ENCODE results near the gene PARD3. TPM values are rescaled to one million over a fixed set of nuclear protein-coding genes. Genes with fewer than 3 reads are reported as not detected.

The PARD3 gene
- total and polyA plus RNA-seq, 8 donors, result 25.6 to 54.5 (median 47.8) TPM

DNA sequence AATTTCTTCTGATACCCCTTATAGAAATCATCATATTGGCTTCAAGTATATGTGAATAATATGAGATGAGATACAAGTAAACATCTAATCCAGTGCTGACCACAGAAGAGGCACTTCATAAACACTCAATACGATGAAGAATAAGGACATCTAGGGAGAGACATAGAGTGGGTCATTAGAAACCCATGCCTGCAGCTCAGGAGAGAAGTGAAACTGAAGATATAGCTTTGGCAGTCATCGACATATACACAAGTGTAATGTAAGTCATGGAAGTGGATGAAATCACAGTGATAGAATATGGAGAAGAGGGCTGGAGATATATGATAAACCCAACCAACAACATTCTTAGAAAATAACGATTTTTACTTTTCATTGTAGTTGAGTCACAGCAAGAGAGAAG, 665.0 kb downstream of the PARD3 start:
- no peak for DNase-seq
- Histone ChIP-seq H3K27me3 (no peaks in the 10 kb centered on the region), H3K36me3 (no peaks in the 10 kb centered on the region), H3K27ac (no peak overlapping the region), H3K4me1 (no peaks in the 10 kb centered on the region), H3K9me3 (no peaks in the 10 kb centered on the region), H3K4me3 (no peak overlapping the region)
- no peak for ATAC-seq
- TF ChIP-seq, protein P1, sequence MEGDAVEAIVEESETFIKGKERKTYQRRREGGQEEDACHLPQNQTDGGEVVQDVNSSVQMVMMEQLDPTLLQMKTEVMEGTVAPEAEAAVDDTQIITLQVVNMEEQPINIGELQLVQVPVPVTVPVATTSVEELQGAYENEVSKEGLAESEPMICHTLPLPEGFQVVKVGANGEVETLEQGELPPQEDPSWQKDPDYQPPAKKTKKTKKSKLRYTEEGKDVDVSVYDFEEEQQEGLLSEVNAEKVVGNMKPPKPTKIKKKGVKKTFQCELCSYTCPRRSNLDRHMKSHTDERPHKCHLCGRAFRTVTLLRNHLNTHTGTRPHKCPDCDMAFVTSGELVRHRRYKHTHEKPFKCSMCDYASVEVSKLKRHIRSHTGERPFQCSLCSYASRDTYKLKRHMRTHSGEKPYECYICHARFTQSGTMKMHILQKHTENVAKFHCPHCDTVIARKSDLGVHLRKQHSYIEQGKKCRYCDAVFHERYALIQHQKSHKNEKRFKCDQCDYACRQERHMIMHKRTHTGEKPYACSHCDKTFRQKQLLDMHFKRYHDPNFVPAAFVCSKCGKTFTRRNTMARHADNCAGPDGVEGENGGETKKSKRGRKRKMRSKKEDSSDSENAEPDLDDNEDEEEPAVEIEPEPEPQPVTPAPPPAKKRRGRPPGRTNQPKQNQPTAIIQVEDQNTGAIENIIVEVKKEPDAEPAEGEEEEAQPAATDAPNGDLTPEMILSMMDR (IDR thresholded peaks at IDR 0.05), result no peak
- intact Hi-C loops (cut with DNase I), result no loop called here

DNA sequence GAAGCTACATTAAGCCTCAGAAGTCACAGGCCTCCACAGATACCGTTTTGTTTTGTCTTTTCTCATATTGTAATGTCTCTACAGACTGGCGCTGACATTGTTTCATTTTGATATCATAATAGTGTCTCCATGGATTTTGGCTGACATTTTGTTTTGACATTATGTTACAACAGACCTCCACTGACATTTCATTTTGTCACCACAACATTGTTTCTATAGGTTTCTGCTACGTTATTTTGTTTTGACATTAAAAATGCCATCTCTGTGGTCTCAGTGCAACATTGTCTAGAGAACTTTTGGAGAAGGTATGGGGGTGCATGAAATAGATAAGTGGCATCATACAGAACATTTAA, 666.8 kb downstream of the PARD3 start:
- H3K9me3 ChIP-seq, result no peaks in the 10 kb centered on the region
- TF ChIP-seq, protein P1 (IDR thresholded peaks at IDR 0.05), result no peak
- no peaks in the 10 kb centered on the region for H3K4me1 ChIP-seq
- H3K36me3 ChIP-seq, result no peaks in the 10 kb centered on the region
- ATAC-seq, result no peak
- H3K27me3 ChIP-seq, result no peaks in the 10 kb centered on the region
- H3K27ac ChIP-seq, result no peak overlapping the region
- intact Hi-C loops (cut with DNase I), result no loop called here
- H3K4me3 ChIP-seq, result no peak overlapping the region
- peak in 2 of 4 donors; percentile 37 to 38 for DNase-seq

DNA sequence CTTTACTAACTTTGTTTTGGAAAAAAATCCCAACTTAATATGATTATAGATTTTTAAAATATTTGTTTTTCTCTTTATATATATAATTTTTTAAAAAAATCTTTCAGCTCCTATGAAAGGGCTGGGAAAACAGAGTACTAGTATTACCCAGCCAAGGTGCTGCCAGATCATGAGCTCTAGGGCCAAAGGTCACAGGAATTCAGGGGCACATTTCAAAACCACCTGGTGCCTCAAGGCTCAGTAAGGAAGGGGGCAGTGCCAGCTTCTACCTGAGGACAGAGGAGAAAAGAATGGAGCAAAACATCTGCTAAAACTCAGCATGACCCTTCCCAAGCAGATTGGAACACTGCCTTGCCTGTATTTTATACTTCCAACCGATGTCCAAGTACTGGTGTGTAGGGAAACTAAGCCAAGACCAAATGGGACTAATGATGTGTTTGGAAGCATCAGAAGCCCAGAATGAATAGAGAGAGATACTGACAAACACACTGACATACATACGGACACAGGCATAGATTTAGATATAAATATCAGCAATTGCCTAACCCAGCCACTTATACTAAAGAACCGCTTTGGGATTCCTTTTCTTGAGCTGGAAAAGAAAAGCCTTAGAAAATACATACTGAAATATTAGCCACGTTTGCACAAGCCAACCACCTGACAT, 667.3 kb downstream of the PARD3 start:
- intact Hi-C loops (cut with DNase I), result no loop called here
- TF ChIP-seq, protein P1 (IDR thresholded peaks at IDR 0.05), result no peak
- Histone ChIP-seq H3K4me3 (no peak overlapping the region), H3K27me3 (no peaks in the 10 kb centered on the region), H3K9me3 (no peaks in the 10 kb centered on the region), H3K36me3 (no peaks in the 10 kb centered on the region), H3K27ac (no peak overlapping the region), H3K4me1 (no peaks in the 10 kb centered on the region)
- DNase-seq (peak in 2 of 4 donors; percentile 56), ATAC-seq (no peak)

DNA sequence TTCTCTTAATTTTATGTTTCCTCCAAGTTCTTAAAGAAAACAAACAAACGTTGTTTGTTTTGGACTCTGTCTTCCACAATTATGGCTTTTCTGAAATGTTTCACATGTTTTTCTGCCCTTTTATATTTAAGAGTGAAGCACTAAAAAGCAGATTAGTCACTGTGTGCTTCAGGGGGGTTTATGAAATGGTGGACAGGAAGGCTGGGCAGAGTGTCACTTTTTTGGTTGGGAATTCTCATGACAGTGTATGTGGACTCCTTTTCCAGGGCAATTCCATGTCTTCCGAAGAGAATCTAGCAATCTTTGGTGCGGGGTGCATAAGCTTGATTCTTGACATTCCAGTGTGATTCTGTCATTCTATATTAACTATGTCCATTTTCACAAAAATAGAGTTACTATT, 669.4 kb downstream of the PARD3 start:
- H3K4me1 ChIP-seq, result no peaks in the 10 kb centered on the region
- no peaks in the 10 kb centered on the region for H3K36me3 ChIP-seq
- no peaks in the 10 kb centered on the region for H3K27me3 ChIP-seq
- ATAC-seq, result no peak
- no peaks in the 10 kb centered on the region for H3K9me3 ChIP-seq
- TF ChIP-seq, protein P1 (IDR thresholded peaks at IDR 0.05), result no peak
- DNase-seq, result peak in 1 of 4 donors; percentile 28
- intact Hi-C loops (cut with DNase I), result no loop called here
- H3K4me3 ChIP-seq, result no peak overlapping the region
- no peak overlapping the region for H3K27ac ChIP-seq

DNA sequence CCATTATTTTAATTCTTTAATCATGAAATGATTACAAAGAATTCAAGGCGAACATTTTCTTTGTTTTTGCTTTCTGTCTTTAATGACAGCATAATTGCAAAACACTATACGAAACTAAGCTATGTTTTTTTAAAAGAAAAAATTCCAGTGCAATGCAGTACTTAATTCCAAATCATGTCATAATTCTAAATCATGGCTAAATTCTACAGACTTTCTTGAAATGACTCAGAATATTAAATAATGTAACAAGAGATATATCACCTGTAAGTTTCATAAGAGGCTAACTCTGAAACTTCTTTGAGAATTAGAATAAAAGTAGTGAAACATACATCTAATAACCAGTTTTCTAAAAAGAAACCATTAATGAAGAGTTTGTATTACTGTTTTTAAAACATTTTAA, 671.6 kb downstream of the PARD3 start:
- H3K4me1 ChIP-seq, result no peaks in the 10 kb centered on the region
- intact Hi-C loops (cut with DNase I), result no loop called here
- H3K9me3 ChIP-seq, result no peaks in the 10 kb centered on the region
- H3K27me3 ChIP-seq, result no peaks in the 10 kb centered on the region
- H3K36me3 ChIP-seq, result no peaks in the 10 kb centered on the region
- no peak overlapping the region for H3K4me3 ChIP-seq
- ATAC-seq, result no peak
- TF ChIP-seq, protein P1 (IDR thresholded peaks at IDR 0.05), result no peak
- H3K27ac ChIP-seq, result no peak overlapping the region
- DNase-seq, result no peak
